HuH-7 (cell line): ENCODE results near the gene C13orf42.
"Not testable (repeated sequence)": the region's sequence is repeated elsewhere in the genome, so short reads cannot be mapped to it uniquely, and the experiment has no call there.

Experiments
- DNase-seq: peaks from one replicate; pipeline ENCODE4 v3.0.0; 2011; ENCODE audit warnings: low spot score

Gene C13orf42

DNA sequence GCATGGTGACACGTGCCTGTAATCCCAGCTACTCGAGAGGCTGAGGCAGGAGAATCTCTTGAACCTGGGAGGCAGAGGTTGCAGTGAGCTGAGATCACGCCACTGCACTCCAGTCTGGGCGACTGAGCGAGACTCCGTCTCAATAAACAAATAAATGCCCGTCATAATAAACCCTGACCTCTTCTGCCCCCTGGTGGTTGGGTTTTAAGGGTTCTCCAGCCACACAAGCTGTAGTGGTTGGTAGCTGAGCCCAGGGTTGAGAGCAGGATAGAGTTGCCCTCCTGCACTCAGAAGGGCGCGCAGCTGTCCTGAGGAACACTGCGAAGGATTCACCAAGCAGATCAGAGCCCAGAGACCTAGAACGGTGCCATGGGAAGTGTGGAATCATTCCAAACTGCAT lies 9.8 kb upstream of the C13orf42 start:
- not testable (repeated sequence) for DNase-seq

DNA sequence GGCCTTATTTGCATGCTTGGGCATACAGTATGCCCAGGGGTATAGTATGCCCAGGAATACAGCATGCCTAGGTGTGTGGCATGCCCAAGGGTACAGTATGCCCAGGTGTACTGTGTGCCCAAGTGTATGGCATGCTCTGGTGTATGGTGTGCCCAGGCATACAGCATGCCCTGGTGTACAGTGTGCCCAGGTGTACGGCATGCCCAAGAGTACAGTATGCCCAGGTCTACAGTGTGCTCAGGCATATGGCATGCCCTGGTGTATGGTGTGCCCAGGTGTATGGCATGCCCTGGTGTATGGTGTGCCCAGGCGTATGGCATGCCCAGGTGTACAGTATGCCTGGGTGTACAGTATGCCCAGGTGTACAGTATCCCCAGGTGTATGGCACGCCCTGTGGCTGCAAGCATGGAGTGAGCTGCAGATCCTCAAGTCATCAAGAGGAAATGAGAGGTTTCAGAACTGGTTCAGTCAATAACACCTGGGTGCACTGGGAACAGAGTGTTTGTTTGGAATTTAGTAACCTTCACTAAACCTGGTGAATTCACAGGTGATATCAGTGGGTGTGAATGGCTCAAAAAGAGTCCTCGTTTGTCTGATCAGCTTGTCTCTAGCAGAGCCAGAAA lies 7.8 kb upstream of the C13orf42 start:
- DNase-seq = no peak

- DNase-seq = no peak
Measured at GRCh38 chr13:51113969-51114368, 2.9 kb upstream of the C13orf42 start.

- no peak for DNase-seq
Measured at GRCh38 chr13:51113186-51113881, 2.3 kb upstream of the C13orf42 start.

DNA sequence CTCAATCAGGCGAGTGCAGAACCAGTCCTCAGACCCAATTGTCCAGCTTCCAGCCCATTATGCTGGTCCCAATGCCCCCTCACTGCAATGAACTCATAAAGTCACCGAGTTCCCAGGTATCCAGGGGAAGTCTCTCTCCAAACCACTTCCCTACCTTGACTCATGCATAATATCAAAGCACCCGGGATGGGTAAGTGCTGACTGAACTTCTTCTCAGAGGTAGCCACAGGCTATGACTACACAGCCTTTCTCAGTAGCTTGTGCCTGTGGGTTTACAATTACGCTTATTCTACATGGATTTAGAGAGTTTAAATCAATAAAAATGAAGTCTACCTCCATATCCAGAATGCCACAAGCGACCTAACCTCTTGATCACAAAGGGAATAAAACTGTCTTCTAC lies 1.7 kb upstream of the C13orf42 start:
- no peak for DNase-seq

DNA sequence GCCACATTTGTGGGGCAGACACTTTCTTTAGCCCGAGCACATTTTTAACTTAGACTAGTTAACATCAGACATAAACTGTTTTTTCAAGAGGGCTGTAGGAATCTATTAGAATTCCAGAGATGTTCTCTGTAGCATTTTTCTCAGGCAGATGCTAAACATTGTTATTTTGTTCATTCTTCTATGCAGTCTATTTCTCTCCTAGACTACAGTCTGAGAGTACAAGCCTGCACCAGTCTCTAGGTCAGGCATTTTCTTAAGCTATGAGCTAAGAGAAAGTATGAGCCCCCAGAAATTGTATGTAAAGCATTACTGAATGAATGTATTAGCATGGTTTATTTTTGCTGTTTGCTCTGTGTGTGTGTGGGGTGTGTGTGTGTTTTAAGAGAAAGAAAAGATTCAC lies 923 bp upstream of the C13orf42 start:
- no peak for DNase-seq

DNA sequence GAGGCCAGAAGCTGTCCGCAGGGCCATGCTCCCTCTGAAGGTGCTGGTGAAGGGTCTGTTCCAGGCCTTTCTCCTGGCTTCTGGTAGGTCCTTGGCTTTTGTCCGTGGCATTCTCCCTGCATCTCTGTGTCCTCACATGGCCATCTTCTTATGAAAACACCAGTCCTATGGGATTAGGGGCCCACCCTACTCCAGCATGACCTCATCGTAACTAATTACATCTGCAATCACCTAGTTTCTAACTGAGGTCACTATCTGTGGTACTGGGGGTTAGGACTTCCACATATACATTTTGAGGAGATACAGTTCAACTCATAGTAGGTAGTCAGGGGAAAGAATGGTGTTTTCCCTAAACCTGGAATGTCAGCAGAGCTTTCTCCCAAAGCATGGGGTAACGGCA lies 3.1 kb downstream of the C13orf42 start:
- no peak for DNase-seq

DNA sequence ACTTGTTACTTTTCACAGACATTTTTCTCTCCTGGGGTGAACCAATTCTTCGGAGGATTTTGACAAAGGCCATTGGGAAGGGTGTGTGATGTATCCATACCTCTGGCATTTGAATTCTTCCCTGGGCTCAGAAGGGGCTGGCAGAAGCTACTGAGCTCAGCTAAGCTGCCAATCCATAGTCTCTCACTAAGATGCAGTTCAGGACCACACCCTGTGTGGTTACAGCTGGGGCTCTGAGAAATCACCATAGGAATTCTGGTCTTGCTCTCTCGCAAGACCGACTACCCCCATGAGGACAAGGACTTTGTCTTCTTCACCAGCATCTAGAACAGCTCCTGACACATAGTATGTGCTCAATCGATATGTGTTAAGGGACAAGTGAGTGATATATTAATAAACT lies 6.0 kb downstream of the C13orf42 start:
- no peak for DNase-seq

DNA sequence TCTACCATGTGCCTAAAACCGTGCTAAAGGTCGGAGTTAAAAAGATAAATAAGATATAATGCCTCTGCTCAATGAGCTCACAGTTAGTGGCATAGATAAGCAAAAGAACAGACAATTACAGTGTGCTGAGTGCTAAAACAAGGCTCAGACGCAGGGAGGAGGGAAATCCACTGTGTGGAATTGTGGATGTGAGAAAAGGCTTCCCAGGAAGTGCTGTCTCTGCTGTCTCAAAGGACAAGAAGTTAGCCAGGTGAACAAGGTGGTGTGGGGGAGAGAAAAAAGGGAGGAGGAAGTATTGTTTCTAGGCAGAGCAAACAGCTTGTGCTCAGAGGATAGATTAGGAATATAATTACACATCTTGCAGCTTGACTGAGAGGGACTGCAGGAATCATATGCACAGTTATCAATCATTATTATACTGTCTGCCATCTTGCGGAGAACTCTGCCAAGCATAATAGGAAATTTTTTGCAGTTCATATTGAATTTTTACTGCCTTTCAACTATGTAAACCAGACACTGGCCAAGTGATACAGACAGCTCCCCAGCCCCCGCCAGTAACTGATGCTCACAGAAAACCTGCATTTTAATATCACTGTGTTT lies 9.3 kb downstream of the C13orf42 start:
- DNase-seq = no peak

- DNase-seq = no peak
Measured at GRCh38 chr13:51097353-51098043, 13.6 kb downstream of the C13orf42 start.

- no peak for DNase-seq
Measured at GRCh38 chr13:51096131-51096530, 14.9 kb downstream of the C13orf42 start.

- DNase-seq = no peak
Measured at GRCh38 chr13:51093574-51093973, 17.5 kb downstream of the C13orf42 start.

DNA sequence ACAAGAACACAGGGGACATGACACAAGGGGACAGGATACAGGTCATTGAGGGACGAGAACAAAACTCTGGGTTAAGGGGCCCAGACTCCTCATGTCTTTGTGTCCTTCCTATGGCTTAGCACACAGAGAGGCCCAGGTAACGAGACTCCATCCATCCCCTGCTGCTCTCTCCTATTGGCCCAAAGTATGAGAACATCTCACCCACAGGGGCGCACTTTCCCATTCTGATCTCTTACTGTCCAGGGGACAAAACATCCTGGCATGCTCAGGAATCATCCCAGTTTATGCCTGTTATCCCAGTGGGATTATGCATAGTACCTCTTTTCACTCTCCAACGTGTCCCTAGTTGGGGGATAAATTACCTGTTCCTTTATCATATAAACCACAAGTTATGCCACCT lies 19.2 kb downstream of the C13orf42 start:
- DNase-seq = no peak

DNA sequence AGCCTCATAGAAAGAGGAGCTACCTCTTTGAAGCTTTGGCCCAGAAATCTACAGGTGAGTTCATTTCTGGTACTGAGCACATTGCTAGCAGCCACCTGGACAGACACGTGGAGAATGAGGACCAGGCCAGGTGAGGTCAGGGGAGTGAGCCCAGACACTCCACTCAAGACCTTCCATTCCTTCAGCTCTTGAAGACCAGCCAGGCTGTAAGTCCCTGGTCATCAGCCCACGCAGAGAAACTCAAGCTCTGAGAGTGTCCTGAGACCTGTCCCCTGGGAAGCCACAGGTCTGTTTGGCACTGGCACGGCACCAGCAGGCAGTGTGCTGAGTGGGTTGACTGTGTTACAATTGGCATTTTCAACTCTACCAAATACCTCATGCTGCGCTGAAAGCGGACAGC lies 27.4 kb downstream of the C13orf42 start:
- no peak for DNase-seq

DNA sequence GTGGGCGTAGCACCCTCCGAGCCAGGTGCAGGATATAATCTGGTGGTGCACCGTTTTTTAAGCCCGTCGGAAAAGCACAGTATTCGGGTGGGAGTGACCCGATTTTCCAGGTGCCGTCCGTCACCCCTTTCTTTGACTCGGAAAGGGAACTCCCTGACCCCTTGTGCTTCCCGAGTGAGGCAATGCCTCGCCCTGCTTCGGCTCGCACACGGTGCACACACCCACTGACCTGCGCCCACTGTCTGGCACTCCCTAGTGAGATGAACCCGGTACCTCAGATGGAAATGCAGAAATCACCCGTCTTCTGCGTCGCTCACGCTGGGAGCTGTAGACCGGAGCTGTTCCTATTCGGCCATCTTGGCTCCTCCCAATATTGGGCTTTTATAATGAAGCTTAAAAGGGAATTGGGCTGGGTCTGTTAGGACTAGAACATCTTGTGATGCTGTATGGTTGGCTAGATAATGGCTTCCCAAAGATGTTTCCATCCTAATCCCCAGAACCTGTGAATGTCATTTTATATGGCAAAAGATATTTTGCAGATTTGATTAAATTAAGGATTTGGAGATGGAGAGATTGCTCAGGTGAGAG lies 30.5 kb downstream of the C13orf42 start:
- peak; percentile 15 for DNase-seq

- no peak for DNase-seq
Measured at GRCh38 chr13:51071493-51071892, 39.6 kb downstream of the C13orf42 start.

DNA sequence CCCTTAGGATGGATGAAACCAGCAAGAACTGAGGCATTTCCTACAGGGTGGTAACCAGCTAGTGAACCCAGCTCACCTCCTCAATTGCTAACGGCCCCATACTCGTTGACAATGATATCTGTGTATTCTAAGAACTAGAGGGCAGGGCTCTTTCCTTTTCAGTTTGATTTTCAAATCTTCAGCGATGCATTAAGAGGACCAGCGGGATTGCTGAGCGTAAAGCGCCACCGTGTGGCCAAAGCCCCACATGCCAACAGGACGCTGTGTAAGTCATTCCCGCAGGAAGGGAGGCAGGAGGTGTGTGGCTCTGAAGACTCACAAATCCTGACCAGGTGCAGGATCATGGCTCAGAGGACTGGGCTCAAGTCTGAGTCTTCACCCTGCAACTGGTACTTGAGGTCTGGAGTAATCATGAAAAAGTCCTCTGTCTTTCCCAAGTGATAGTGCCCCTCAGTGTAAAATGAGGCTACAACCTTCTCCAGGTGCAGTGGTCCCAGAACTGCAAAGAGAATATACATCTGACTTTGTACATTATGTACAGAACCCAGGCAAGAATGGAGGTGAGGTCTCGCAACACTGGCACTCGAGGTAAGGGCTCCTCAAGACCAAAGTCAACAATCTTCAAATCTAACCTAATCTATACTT lies 40.9 kb downstream of the C13orf42 start:
- peak; percentile 62 for DNase-seq

DNA sequence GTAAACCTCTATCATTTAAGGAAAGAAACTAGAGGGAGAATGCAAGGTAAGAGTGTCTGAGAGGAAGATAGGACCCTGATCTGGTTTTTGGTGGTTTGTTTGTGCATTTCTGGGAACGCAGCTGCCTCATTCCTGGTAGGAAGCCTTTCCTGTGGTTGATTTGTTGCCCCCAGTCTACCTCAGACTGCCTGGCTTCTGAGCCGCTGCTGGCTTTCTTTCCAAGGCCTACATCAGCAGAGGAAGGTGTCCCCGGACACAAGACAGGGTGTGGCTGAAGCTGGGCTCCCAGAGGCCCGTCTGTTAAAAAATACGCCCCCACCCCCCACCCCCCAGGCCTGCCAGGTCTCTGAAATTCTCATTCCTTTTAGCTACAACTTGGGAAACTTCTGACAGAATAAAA lies 42.6 kb downstream of the C13orf42 start:
- DNase-seq = no peak

GRCh38 chr13:51067706-51068105 lies 43.4 kb downstream of the C13orf42 start:
- no peak for DNase-seq

DNA sequence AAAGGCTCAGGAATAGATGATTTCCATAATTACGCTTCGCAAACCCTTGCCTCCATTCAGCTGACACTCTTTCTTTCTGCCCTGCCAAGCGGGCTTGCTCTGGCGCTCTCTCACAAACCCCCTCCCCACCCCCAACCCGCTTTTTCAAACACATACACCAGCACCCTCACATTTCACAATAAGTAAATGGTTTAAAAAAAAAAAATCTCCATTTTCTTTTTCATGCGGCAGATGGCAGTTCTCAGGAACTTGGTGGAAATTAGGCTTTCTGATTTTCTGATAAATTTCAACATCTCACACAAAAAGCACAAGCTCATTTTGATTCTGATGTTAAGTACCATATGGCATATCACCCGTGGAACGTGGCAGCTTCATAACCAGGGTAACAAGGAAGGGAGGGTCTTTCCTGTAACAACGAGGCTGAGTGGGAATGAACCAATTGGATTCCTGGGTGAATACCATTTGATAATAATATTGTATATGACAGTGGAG lies 43.8 kb downstream of the C13orf42 start:
- no peak for DNase-seq

DNA sequence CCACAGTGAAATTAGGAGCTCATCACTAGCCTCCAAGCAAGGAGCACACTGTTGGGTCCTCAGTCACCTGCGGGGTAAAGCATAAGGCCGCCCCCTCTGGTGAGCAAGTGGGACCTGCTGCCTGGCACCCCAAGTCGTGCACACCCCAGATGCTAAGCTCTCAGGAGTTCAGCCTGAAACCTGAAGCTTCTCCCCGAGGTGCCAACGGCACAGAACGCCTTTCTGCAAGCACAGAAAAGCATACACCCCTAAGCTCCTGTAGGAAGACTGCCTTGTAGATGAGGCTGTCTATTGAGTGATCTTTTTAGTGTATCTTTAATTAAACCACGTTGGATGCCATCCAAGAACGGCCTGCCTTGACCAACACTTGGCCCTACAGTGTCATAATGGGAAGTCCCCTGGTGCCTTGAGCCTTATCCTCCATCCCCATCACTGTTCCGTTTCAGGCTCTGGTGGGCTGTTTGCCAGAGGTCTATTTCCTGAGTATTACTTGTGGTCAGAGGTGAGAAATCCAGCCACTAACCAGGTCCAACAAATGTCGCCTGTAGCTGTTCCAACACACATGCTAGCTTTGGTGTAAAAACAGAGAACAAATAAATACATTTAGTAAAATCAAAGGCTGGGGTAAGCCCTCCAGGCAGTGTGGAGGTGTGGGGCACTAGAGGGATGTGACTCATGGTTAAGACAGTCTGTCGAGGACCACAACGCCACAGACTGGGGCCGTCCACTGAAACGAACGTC lies 44.8 kb downstream of the C13orf42 start:
- no peak for DNase-seq
